Endodermal cell (in vitro differentiated cells): ENCODE results near the gene DNASE1L1. TPM values are rescaled to one million over a fixed set of nuclear protein-coding genes. Genes with fewer than 3 reads are reported as not detected.

Source experiments
- DNase-seq: peaks from one replicate; pipeline ENCODE4 v3.0.0-alpha.2; 2017
- H3K27ac ChIP-seq: 2 replicates; pipeline ENCODE4 v1.5.1; 2013; ENCODE audit warnings: mild to moderate bottlenecking, low read depth, low read length, moderate library complexity
- H3K27me3 ChIP-seq: 2 replicates; pipeline ENCODE4 v1.6.1; 2013; ENCODE audit warnings: mild to moderate bottlenecking, low read length, moderate library complexity; ENCODE audit not compliant: insufficient read depth, control insufficient read depth, poor library complexity, severe bottlenecking
- H3K36me3 ChIP-seq: 2 replicates; pipeline ENCODE4 v1.7.0; 2013; ENCODE audit warnings: mild to moderate bottlenecking, low read length, moderate library complexity; ENCODE audit not compliant: control insufficient read depth, insufficient read depth
- H3K4me1 ChIP-seq: one replicate; pipeline ENCODE4 v1.7.0; 2013; ENCODE audit warnings: low read length; ENCODE audit not compliant: control insufficient read depth, insufficient read depth
- H3K4me3 ChIP-seq: 2 replicates; pipeline ENCODE4 v1.5.1; 2013; ENCODE audit warnings: mild to moderate bottlenecking, low read length, moderate library complexity
- H3K9ac ChIP-seq: 2 replicates; pipeline ENCODE4 v1.6.1; 2013; ENCODE audit warnings: mild to moderate bottlenecking, low read length, moderate library complexity; ENCODE audit not compliant: poor library complexity, severe bottlenecking; ENCODE audit errors: extremely low read depth
- H3K9me3 ChIP-seq: 2 replicates; pipeline ENCODE4 v1.6.1; 2013; ENCODE audit warnings: mild to moderate bottlenecking, low read length, moderate library complexity; ENCODE audit not compliant: control insufficient read depth
- H3K27ac Mint-ChIP-seq: 2 replicates; pipeline ENCODE4 v1.8.0; 2020; ENCODE audit warnings: mixed read lengths
- H3K27me3 Mint-ChIP-seq: 2 replicates; pipeline ENCODE4 v1.8.0; 2021; ENCODE audit warnings: mild to moderate bottlenecking, mixed read lengths; ENCODE audit not compliant: insufficient read depth
- H3K36me3 Mint-ChIP-seq: 2 replicates; pipeline ENCODE4 v1.8.0; 2020; ENCODE audit warnings: low read depth, mixed read lengths
- H3K4me1 Mint-ChIP-seq: 2 replicates; pipeline ENCODE4 v1.8.0; 2020; ENCODE audit warnings: mixed read lengths
- H3K4me3 Mint-ChIP-seq: 2 replicates; pipeline ENCODE4 v1.8.0; 2020; ENCODE audit warnings: mild to moderate bottlenecking, moderate library complexity, mixed read lengths
- H3K9me3 Mint-ChIP-seq: 2 replicates; pipeline ENCODE4 v1.8.0; 2020; ENCODE audit warnings: mild to moderate bottlenecking, mixed read lengths
- WGBS, 2 experiments: methylation state at CpG; one replicate each; pipeline versions ENCODE4 v1.1.5 to v1.1.7; 2013; ENCODE audit warnings: missing lambda C conversion rate in 2 of 2, mixed read lengths in 1 of 2; ENCODE audit not compliant: insufficient coverage in 1 of 2, insufficient read length in 1 of 2; 5-methylcytosine and 5-hydroxymethylcytosine counted together
- total RNA-seq, 2 donors: library from RNA; stranded (reverse); fragmentation: NEBNext Ultra II Directional in 1 of 2; extraction: Animal tissue kit (Norgen Biotek cat#: 25700) in 1 of 2; gene quantifications; 2 replicates in 1 of 2; 3 replicates in 1 of 2; pipeline ENCODE4 v1.2.1, GENCODE V29; 2021
- TF ChIP-seq, protein P1 (sequence below): fragments of 200-600 bp; sonication (generic); conservative IDR thresholded peaks from 2 replicates; pipeline ENCODE4 v1.5.0; 2021; ENCODE audit warnings: antibody characterized with exemption, mild to moderate bottlenecking

DNASE1L1 gene
- total RNA-seq, 2 donors from 2014 or later, result 13.8 to 17.0 TPM

- H3K9me3 ChIP-seq, result no peaks in the 10 kb centered on the region
- H3K9me3 Mint-ChIP-seq, result peaks cover 68% of the 10 kb centered on the region
- H3K27ac Mint-ChIP-seq, result peak overlapping the region; percentile 58
- H3K27ac ChIP-seq, result no peak overlapping the region
- H3K4me1 ChIP-seq, result no peaks in the 10 kb centered on the region
- no peaks in the 10 kb centered on the region for H3K36me3 ChIP-seq
- WGBS, 2 experiments, result 7 to 17% methylated on average over 6 to 51 of the region's 65 CpGs
- no peaks in the 10 kb centered on the region for H3K27me3 ChIP-seq
- H3K27me3 Mint-ChIP-seq, result peaks cover 3% of the 10 kb centered on the region
- peak; percentile 83 for DNase-seq
- H3K4me1 Mint-ChIP-seq, result no peaks in the 10 kb centered on the region
- no peak overlapping the region for H3K9ac ChIP-seq
- H3K4me3 ChIP-seq, result peak overlapping the region; percentile 73
- TF ChIP-seq, protein P1, sequence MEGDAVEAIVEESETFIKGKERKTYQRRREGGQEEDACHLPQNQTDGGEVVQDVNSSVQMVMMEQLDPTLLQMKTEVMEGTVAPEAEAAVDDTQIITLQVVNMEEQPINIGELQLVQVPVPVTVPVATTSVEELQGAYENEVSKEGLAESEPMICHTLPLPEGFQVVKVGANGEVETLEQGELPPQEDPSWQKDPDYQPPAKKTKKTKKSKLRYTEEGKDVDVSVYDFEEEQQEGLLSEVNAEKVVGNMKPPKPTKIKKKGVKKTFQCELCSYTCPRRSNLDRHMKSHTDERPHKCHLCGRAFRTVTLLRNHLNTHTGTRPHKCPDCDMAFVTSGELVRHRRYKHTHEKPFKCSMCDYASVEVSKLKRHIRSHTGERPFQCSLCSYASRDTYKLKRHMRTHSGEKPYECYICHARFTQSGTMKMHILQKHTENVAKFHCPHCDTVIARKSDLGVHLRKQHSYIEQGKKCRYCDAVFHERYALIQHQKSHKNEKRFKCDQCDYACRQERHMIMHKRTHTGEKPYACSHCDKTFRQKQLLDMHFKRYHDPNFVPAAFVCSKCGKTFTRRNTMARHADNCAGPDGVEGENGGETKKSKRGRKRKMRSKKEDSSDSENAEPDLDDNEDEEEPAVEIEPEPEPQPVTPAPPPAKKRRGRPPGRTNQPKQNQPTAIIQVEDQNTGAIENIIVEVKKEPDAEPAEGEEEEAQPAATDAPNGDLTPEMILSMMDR, result no peak
- peaks cover 16% of the 10 kb centered on the region for H3K36me3 Mint-ChIP-seq
- peak overlapping the region; percentile 69 for H3K4me3 Mint-ChIP-seq
Measured at GRCh38 chrX:154457491-154458115, 48.5 kb upstream of the DNASE1L1 start.

GRCh38 chrX:154452823-154453222 is 43.8 kb upstream of the DNASE1L1 start:
- Mint-ChIP-seq H3K36me3 (peaks cover 25% of the 10 kb centered on the region), H3K4me1 (no peaks in the 10 kb centered on the region), H3K4me3 (no peak overlapping the region), H3K27me3 (peaks cover 3% of the 10 kb centered on the region), H3K27ac (no peak overlapping the region), H3K9me3 (peaks cover 64% of the 10 kb centered on the region)
- 98 to 100% methylated on average over 1 to 7 of the region's 9 CpGs for WGBS, 2 experiments
- H3K27ac ChIP-seq, result no peak overlapping the region
- H3K4me3 ChIP-seq, result no peak overlapping the region
- no peaks in the 10 kb centered on the region for H3K4me1 ChIP-seq
- H3K9me3 ChIP-seq, result no peaks in the 10 kb centered on the region
- TF ChIP-seq, protein P1, result no peak
- H3K9ac ChIP-seq, result no peak overlapping the region
- peaks cover 5% of the 10 kb centered on the region for H3K36me3 ChIP-seq
- no peaks in the 10 kb centered on the region for H3K27me3 ChIP-seq
- DNase-seq, result no peak

- DNase-seq, result no peak
- no peak overlapping the region for H3K4me3 Mint-ChIP-seq
- no peaks in the 10 kb centered on the region for H3K9me3 ChIP-seq
- H3K27ac ChIP-seq, result no peak overlapping the region
- TF ChIP-seq, protein P1, result no peak
- no peaks in the 10 kb centered on the region for H3K27me3 Mint-ChIP-seq
- no peak overlapping the region for H3K9ac ChIP-seq
- no peaks in the 10 kb centered on the region for H3K4me1 Mint-ChIP-seq
- peaks cover 37% of the 10 kb centered on the region for H3K36me3 Mint-ChIP-seq
- no peaks in the 10 kb centered on the region for H3K27me3 ChIP-seq
- peaks cover 67% of the 10 kb centered on the region for H3K9me3 Mint-ChIP-seq
- H3K27ac Mint-ChIP-seq, result no peak overlapping the region
- H3K4me1 ChIP-seq, result no peaks in the 10 kb centered on the region
- H3K36me3 ChIP-seq, result peaks cover 12% of the 10 kb centered on the region
- 96 to 97% methylated on average over 9 to 16 of the region's 17 CpGs for WGBS, 2 experiments
- no peak overlapping the region for H3K4me3 ChIP-seq
Measured at GRCh38 chrX:154450312-154450711, 41.3 kb upstream of the DNASE1L1 start.
